ENCODE measurements around the gene ADAMTS19. TPM values are rescaled to one million over a fixed set of nuclear protein-coding genes. Genes with fewer than 3 reads are reported as not detected.

ADAMTS19 gene
- total and polyA plus RNA-seq, 9 of the 15 experiments (the other 6 are each of a cell fraction or from before 2014, with no cell fraction given): not detected

DNA sequence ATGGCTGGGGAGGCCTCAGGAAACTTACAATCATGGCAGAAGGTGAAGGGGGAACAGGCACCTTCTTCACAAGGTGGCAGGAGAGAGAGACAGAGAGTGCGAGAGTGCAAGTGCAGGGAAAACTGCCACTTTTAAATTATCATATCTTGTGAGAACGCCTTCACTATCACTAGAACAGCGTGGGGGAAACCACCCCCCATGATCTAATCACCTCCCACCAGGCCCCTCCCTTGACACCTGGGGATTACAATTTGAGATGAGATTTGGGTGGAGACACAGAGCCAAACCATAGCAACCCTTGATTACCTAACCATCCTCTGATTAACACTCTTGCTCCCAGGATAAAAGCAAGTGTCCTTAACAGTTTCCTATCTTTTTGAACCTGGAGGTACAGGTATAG lies 21.1 kb downstream of the ADAMTS19 start:
- intact Hi-C loops (cut with micrococcal nuclease) (no loop called here), in situ Hi-C loops (cut with MboI) (no loop called here)
- FAIRE-seq (no peak), DNase-seq (ENCODE audit: extremely low read depth in 1 of 4, low spot score in 3 of 4) (no peak), ATAC-seq (no peak)
- WGBS (ENCODE audit: insufficient coverage, low coverage, missing lambda C conversion rate): 0% methylated on average over 3 of the region's 3 CpGs
- Histone ChIP-seq H2AFZ (ENCODE audit: low read depth, low read length) (no peak overlapping the region), H3K9me3 (replicated peaks; ENCODE audit: control insufficient read depth, insufficient read depth, low read depth, low read length) (peaks cover 2% of the 10 kb centered on the region; the same call in 1 of the 2 replicates), H3K27ac (ENCODE audit: extremely low read depth, low read depth, low read length) (no peak overlapping the region), H3K36me3 (ENCODE audit: control insufficient read depth, insufficient read depth, low read length) (no peaks in the 10 kb centered on the region), H3K4me3 (no peak overlapping the region), H3K4me2 (ENCODE audit: insufficient read depth, low read length) (no peak overlapping the region), H3K9me1 (ENCODE audit: control insufficient read depth, insufficient read depth, low read length) (no peaks in the 10 kb centered on the region), H4K20me1 (replicated peaks; ENCODE audit: control insufficient read depth, insufficient read depth, low read length) (no peaks in the 10 kb centered on the region), H3K27me3 (ENCODE audit: control insufficient read depth in 2 of 2, insufficient read depth in 2 of 2, low read length in 2 of 2) (no peaks in the 10 kb centered on the region), H3K4me1 (replicated peaks in 1 of 2; ENCODE audit: control insufficient read depth in 2 of 2, insufficient read depth in 2 of 2, low read length in 2 of 2) (no peaks in the 10 kb centered on the region), H3K9ac (ENCODE audit: insufficient read depth in 1 of 2, low read depth in 2 of 2, low read length in 2 of 2) (no peak overlapping the region), H3K79me2 (ENCODE audit: control insufficient read depth, insufficient read depth, low read length) (no peaks in the 10 kb centered on the region)
- no TSS peak for BruUV-seq (replicated peaks)
- ChIA-PET CTCF (ENCODE audit: low intra/inter-chr PET ratio) (no interaction called here), POLR2A (interaction anchor here (0.6 kb wide), 1 partner anchor 138 kb away, joined by 3 read pairs; no protein-coding TSS in a partner anchor)
- TF ChIP-seq KAT7 (CRISPR knock-in tag; IDR thresholded peaks at IDR 0.05; ENCODE audit: borderline replicate concordance): no peak
- TF ChIP-seq, protein P1, sequence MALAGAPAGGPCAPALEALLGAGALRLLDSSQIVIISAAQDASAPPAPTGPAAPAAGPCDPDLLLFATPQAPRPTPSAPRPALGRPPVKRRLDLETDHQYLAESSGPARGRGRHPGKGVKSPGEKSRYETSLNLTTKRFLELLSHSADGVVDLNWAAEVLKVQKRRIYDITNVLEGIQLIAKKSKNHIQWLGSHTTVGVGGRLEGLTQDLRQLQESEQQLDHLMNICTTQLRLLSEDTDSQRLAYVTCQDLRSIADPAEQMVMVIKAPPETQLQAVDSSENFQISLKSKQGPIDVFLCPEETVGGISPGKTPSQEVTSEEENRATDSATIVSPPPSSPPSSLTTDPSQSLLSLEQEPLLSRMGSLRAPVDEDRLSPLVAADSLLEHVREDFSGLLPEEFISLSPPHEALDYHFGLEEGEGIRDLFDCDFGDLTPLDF (CRISPR knock-in tag; IDR thresholded peaks at IDR 0.05): no peak
- no peak for TF ChIP-seq NRF1 (conservative IDR thresholded peaks at IDR 0.05 in 1 of 2, IDR thresholded peaks at IDR 0.05 in 1 of 2)
- TF ChIP-seq, protein P2, sequence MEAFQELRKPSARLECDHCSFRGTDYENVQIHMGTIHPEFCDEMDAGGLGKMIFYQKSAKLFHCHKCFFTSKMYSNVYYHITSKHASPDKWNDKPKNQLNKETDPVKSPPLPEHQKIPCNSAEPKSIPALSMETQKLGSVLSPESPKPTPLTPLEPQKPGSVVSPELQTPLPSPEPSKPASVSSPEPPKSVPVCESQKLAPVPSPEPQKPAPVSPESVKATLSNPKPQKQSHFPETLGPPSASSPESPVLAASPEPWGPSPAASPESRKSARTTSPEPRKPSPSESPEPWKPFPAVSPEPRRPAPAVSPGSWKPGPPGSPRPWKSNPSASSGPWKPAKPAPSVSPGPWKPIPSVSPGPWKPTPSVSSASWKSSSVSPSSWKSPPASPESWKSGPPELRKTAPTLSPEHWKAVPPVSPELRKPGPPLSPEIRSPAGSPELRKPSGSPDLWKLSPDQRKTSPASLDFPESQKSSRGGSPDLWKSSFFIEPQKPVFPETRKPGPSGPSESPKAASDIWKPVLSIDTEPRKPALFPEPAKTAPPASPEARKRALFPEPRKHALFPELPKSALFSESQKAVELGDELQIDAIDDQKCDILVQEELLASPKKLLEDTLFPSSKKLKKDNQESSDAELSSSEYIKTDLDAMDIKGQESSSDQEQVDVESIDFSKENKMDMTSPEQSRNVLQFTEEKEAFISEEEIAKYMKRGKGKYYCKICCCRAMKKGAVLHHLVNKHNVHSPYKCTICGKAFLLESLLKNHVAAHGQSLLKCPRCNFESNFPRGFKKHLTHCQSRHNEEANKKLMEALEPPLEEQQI (IDR thresholded peaks at IDR 0.05): no peak
- TF ChIP-seq ZNF253 (CRISPR knock-in tag; conservative IDR thresholded peaks at IDR 0.05): no peak
- no peak for TF ChIP-seq RBM34 (IDR thresholded peaks at IDR 0.05; ENCODE audit: borderline replicate concordance, insufficient read depth, low read length)
- TF ChIP-seq, protein P3, sequence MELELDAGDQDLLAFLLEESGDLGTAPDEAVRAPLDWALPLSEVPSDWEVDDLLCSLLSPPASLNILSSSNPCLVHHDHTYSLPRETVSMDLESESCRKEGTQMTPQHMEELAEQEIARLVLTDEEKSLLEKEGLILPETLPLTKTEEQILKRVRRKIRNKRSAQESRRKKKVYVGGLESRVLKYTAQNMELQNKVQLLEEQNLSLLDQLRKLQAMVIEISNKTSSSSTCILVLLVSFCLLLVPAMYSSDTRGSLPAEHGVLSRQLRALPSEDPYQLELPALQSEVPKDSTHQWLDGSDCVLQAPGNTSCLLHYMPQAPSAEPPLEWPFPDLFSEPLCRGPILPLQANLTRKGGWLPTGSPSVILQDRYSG (tag; conservative IDR thresholded peaks at IDR 0.05; ENCODE audit: low read depth): no peak
- no peak for TF ChIP-seq POLR3A (IDR thresholded peaks at IDR 0.05; ENCODE audit: borderline replicate concordance, extremely low read depth, insufficient read depth, insufficient read length)
- no peak for TF ChIP-seq POU5F1 (IDR thresholded peaks at IDR 0.05; ENCODE audit: borderline replicate concordance, low read depth, low read length, partially characterized antibody)
- TF ChIP-seq KLF6 (CRISPR knock-in tag; IDR thresholded peaks at IDR 0.05; ENCODE audit: borderline replicate concordance): no peak
- TF ChIP-seq KLF16 (IDR thresholded peaks at IDR 0.05): no peak

Data from K562 (cell line).